Prostate gland (tissue), 2 donors: ENCODE data around the gene GIT2.

ENCODE experiments used
- CTCF ChIP-seq, 4 experiments: fragments of 200-600 bp in 2 of 4; fragments of 450-650 bp in 2 of 4; sonication (generic) in 2 of 4; IDR thresholded peaks; 1 replicate in 3 of 4; 2 replicates in 1 of 4; pipeline ENCODE4 v1.5.1; 2016 to 2019; ENCODE audit warnings: antibody characterized with exemption in 4 of 4, mild to moderate bottlenecking in 2 of 4, moderate library complexity in 2 of 4
- POLR2AphosphoS5 ChIP-seq: sonication (generic); formaldehyde crosslinking; IDR thresholded peaks from one replicate; pipeline ENCODE4 v1.6.1; 2017; ENCODE audit warnings: antibody characterized with exemption

GRCh38 chr12:110024051-110024450 lies 27.9 kb upstream of the GIT2 start:
- TF ChIP-seq CTCF (IDR thresholded peaks at IDR 0.05) = no peak
- TF ChIP-seq POLR2AphosphoS5 = no peak
